Stimulated activated CD4-positive, alpha-beta T cell treated with anti-CD3 and anti-CD28 coated beads, Interleukin-2, amount 100 ng/mL, for 48 hours (primary cell): Measurements from ENCODE around the gene TSPAN9.

Experiments
- DNase-seq, 2 donors: peaks; one replicate each; pipeline ENCODE4 v3.0.0-alpha.2; 2020

The TSPAN9 gene

DNA sequence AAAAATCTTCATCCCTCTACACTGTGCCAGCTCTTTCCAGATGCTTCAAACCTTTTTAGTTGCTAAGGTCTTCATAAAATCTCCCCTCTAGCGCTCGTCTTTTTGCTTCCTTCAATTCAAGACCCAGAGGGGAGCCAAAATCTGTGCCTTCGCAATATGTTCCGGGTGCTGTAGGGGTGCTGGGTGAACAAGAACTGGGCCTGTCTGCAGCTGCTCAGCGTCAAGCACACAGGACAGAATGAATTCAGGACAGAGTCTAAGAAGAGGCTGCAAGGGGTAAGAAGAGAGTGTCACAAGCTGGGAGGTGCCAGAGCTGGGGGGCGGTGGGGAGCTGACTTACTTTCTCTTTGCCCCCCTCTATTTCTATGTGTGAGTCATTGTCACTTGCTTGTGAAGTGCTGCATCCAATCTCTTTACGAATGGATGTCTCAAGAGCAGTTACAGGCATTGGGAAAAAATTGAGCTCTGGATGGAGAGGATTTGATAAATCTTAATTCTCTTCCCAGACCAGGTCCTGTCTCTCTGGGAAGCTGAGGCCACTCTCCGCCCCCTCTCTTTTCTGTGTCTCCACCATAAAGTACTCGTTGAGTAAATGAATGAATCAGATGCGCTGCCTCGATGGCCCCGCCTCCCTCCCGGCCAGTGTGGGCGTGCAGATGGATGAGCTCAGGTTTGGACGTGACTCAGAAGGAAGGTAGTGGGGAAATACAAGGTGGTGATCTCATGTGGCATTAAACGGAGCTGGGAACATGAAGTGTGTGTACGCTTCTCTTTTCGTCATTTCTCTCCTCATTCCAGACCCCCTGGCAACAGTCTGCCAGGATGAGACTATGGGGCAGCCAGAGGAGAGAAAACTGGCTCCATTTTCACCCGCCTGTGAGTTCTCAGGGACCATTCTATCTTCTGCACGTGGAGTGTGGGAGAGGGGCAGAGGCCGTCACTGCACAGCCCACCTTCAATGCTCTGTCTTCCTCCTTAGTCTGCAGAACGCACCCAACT is 91.3 kb downstream of the TSPAN9 start:
- peak; percentile 45 to 46 for DNase-seq

DNA sequence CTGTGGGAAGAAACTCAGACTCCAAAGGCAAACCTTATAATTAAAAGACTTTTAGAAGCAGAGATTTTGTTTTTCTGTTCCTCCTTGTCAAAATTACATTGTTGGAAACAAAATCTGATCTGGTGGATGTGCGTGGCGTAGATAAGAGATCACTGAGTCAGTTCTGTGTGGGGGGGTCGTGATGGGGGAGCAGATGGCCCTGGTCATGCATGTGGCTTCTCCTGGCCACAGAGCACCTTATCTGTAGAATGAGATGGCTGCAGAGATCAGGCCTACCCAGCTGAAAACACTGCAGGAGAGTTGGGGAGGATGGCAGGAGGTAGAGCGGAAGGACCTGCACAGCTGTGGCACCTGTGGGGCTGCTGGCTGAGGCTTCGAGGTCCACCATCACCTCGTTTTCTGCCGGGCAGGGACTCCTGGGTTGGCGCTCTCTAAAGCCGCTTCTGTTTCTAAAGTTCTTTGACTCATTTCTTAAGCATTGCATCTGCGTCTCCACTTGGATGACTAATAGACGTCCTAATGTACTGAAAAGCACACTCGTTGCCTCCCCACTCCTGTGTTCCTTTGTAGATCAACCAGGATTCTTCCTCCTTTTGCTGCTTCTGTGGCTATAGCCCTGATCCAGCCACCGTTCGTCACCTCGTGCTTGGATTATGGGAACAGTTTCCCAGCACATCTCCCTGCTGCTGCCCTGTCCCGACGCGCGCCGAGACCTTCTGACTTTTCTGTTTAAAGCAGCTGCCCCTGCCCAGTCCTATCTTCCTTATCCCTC is 93.4 kb downstream of the TSPAN9 start:
- no peak for DNase-seq

DNA sequence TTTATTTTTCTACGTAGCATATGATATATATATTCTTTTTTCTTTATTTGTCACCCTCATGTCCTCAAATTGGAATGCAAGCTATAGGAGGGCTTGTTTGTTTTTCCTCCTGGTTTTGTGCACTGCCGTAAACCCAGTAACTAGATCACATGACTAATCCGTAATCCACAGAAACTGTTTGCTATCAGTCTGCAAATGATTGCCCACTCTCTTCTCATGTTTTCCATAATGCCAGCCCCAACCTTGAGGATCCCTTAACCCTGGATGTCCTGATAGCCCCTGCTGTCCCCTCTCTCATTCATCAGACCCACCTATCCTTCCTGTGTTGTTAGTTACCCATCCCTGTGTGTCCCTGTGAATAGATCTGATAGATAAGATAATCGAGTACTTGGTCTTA is 94.0 kb downstream of the TSPAN9 start:
- no peak for DNase-seq

DNA sequence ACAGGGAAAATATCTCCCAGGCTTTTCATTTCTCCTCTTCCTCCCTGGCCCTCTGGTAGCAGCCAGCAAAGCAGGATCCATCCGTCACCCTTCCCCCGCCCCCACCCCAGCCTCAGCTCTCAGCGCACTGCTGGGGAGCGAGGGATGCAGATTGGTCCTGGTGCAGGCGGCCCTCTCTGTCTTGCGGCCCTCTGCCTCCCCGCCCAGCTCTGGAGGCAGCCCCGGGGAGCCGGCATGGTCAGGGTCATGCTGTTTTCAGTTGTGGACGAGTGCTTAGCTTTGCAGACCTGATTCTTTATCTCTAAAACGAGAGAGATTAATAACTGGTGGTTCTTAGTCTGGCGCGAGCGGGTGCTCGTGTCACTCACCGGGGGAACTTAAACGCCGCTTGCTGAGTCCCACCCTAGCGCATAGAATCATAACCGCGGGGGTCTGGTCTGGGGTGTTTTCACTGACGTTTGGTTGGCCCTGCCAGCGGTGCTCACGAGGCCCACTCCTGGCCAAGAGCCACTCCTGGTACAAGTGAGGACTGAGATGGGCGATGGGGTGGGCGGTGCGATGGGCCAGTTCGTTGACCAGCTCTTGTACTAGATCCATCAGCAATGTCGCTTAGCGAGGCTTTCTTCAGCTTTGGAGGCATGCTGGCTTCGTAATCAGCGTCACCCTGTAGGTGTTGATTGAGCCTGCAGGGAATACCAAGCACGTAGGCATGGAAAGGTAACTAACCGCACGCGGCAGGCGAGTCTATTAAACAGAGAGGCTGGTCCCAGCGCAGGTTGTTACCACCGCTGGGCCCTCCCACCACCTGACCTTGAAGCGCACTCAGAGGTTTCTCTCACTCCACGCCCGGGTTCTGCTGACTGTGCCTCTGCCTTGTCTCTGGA is 95.2 kb downstream of the TSPAN9 start:
- DNase-seq: no peak

DNA sequence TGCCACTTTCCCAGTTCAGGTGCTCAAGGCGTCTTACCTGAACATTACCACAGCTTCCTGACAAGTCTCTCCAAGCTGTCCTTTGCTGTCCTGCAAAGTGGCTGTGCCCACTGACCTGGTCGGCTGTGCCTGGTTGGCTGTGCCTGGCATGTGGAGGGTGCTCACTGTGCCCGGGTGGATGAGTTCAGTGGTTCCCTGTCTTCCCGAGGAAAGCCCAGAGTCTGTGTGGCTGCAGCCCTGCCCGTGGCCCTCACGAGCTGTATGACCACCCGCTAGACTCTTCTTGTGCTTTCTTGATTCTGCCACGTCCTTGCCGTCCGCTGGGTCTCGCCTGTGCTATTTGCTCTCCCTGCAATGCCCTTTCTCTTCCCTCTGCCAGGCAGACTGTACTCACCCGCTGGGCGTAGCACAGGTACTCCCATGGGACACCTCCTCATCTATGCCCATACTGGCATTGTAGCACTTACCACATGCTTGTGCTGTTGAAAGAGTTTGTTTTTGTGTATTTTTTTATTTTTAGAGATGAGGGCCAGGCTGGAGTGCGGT is 95.9 kb downstream of the TSPAN9 start:
- DNase-seq: no peak

DNA sequence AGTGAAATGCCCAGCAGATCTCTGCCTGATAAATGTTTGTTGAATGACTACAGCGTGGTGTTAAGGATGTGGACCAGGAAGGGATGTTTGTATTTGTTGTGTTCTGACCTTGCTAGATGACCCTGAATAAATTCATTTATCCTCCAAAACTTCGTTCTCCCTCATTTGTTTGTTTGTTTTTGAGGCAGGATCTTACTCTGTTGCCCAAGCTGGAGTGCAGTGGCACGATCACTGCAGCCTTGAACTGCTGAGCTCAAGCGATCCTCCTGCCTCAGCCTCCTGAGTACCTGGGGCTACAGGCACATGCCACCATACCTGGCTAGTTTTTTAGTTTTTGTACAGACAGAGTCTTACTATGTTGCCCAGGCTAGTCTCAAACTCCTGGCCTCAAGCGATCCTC is 96.7 kb downstream of the TSPAN9 start:
- DNase-seq: no peak

DNA sequence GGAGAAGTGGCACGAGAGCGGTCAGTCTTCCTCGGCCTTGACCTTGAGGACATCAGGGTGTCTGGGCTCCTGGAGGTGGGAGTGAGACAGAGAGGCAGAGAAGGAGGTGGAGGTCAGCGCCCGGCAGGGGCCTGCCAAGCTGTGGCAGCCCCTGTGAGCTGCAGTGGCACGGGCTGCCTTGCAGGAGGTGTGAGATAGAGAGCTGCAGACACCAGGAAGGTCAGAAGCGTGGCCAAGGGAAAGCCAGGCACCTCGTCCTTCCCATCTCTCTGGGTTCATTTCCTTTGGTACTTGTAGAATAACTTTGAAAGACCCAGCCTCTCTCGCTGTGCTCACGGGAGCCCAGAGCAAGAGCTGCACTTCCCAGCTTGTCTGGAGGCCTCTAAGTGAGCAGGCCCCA is 98.1 kb downstream of the TSPAN9 start:
- no peak for DNase-seq

DNA sequence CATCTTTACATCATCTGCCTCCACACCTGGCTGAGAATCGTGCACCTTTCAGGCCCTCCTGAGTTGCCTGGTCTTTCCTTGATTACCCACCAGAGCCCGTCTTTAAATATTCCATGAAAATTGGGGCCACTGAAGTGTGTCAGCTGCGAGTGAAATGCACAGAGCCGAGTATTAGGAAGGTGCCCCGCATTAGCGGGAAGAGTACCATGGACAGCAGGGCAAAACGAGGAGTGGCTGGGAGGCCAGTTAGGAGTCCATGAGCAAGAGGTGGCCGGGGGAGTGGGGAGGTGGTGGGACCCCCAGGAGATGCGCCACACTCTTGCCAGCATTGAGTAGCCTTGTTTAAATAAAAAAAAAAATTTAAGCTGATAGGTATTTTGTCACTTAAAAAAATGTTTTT is 99.6 kb downstream of the TSPAN9 start:
- DNase-seq: no peak

DNA sequence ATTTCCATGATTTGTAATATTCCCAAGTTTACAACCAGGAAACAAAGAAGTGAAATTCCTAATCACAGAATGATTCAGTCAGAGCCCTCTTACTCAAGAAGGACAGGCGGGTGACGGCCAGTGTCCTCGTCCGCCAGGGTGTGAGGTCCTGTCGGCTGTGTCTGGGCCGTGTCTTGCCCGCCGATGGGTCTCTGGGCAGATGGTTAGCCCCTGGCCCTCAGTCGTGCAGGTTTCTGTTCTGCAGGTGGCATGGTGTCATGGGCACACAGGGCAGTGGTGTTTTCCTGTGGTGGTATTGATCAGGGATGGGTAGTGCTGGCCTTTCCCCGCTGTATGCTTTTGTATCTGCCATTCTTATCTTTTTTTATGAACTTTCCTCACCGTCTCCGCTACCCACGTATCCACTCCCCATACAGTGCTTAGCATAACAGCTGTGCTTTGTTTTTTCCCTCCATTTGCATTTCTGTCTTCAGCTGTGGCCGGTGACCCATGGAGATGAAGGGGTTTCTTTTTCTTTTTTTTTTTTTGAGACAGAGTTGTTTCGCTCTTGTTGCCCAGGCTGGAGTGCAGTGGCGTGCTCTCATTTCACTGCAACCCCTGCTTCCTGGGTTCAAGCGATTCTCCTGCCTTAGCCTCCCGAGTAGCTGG is 100.7 kb downstream of the TSPAN9 start:
- DNase-seq: no peak

DNA sequence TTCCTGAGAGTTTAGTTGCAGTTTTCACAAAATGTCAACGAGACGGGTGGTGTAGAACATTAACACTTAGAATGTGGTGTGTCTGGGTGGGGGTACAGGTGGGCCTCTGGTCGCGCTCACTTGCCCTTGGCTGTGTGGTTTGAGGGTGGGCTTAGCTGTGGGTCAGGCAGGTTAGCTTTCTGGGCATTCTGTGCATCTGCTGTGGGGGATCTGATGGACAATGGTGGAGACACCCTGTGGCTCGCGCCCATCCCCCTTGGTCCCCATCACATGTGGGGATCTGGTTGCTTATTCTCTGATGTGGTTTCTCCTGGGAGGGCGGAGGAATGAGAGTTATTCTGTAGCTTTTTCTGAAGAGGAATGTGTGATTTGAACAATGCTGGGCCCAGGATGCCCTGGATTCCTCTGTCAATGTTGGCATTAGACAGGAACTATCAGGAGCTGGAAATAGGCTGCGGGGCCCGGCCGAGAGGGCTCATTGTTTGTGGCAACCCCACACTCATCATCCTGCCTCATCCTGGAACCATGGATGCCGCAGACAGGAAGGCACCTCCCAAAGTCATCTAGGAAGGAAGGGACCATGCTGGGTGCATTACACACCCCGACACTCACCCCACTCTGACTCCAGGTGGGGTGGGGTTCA is 101.6 kb downstream of the TSPAN9 start:
- DNase-seq: no peak

DNA sequence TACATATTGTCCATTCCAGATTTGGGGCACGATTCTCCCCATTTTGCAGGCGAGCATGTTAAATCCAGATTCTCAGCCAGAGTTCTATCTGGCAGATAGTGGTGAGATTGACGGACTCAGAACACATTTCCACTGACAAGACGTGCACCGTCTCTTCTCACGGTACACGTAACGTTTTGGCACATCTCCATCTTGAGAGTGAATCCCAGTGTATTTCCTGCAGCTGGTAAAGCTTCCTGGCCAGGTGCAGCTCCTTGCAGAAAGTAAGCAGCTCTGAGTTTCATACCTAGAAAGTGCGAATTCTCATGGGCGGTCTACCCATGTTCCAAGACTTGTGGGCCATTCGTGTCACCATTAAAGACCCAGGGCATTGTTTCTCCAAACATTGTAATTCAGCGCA is 102.6 kb downstream of the TSPAN9 start:
- DNase-seq: no peak

DNA sequence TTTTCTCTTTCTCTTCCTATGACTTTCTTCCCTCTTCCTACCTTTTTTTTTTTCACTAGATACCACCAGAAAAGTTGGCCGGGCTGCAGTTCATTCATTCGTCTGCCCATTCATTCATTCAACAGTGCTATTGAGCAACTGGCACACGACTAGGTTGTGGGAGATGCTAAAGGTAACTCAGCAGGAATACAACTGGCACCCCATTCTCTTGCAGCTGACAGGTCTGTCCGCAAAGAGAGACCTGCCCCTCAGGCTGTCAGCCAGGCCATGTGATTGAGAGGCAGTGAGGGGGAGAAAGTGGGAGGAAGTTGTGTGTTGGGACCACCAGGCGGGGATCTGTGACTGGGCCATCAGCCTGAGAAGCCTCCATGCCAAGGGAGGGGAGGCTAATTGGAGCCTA is 105.2 kb downstream of the TSPAN9 start:
- no peak for DNase-seq

DNA sequence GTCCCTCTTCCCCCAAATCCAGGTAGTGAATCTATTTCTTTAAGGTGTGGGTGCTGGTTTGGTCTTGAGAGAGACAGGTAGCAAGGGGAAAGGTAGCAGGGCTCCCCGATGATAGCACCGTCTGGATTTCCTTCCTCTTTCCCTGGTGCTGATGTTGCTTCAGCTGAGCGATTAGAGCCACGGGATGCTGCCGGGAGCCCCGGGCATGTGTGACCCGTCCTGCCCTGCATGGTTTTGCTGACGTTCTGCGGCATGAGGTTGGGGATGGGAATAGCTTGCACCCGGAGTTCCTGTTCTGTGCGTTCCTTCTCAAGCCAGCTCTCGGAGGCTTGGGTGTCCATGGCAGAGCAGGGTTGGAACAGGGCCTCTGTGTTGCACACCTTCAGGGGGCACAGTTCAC is 107.3 kb downstream of the TSPAN9 start:
- no peak for DNase-seq

DNA sequence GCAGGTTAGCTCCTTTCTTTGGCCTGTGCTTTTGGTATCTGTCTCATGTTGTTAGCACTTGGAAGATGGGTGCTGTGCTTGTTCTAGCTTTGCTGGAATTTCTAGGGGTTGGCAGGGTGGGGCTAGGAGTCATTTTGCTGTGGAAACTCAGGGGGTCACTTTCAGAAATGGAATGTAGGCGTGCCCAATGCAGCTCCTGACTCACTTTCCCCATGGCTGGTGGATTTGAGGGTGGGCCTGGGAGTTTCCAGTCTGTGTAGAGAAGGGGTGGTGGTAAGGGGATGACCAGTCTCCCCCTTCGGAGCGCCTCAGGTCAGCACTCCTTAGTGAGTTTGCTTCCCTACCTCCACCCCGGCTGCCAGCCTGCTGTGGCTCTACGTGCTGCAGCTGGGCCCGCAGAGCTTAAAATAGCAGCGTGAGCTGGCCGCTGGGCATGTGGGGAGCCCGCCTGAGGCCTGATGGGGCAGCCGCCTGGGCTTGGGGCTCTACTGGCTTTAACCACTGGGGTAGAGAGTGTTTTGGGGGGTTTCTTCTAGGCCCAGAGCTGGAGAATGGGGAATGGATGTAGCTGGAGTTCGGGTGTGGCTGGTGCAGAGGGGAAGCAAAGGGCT is 108.2 kb downstream of the TSPAN9 start:
- DNase-seq: no peak

DNA sequence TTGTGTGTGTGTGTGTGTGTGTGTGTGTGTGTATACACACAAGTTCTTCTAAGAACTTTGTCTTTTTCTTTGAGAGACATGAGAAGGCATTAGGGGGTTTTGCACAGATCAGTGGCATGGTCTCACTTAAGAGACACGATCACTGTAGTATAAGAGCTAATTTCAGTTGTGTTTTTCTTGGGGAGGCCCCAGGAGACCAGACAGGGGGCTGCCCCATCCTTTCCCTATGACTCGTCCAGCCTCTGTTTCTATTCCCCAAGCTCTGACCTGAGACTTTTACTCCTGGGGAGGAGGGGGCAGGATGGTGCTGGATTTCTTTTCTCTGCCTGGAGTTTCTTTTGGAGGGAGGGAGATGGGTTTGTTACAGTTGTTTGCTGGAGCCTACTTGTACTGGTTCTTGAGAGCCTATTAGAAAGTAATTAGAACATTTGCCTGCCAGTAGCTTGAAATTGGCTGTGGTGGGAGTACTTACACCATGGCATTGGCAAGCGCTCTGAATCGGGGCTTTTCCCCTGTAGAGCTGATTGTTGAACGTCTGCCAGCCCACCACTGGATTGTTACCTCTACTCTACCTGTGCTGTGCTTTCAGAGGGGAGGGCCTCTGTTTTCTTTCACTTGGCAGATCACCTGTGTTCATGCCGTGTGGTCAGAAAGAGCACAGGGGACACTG is 109.5 kb downstream of the TSPAN9 start:
- DNase-seq: no peak

DNA sequence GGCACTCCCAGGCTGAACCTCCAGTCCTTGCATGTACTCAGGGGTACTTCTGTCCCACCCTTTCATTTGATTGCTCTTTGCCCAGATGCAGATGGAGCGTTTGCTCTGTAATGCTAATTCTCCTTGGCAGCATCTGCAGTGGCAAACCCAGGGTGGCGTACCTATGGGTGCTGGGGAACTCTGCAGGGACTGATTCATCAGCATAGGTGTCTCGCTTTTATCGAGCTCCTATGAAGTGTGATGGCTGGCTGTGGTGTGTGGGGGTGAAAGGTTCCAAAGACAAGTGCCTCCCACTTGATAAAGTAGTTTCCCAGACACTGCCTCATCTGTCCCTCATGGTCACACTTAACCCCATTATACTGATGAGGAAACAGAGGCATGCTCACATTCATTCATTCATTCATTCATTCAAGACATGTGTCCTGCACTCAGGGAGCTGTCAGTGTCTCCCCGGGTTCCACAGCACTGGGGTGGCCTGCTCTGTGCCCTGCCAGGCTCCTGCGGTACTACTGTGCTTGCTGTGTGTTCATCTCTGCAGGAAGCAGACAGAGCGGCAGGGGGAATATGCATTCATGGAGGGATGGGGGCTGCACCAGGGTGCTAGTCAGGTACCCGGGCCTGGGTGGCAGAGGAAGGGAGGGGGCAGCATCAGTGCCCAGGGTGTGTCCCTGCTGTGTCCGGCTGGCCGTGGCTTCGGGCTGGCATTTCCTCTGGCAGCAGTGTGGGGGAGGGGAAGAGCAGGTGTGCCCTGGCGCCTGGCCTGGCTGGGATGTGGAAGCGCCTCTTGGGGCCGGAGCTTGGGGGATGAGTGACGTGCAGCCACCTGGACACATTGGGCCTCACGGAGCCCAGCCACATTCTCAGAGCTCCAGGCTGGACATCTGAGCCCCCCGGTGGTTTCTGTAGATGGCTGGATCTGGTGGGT is 110.9 kb downstream of the TSPAN9 start:
- no peak for DNase-seq

DNA sequence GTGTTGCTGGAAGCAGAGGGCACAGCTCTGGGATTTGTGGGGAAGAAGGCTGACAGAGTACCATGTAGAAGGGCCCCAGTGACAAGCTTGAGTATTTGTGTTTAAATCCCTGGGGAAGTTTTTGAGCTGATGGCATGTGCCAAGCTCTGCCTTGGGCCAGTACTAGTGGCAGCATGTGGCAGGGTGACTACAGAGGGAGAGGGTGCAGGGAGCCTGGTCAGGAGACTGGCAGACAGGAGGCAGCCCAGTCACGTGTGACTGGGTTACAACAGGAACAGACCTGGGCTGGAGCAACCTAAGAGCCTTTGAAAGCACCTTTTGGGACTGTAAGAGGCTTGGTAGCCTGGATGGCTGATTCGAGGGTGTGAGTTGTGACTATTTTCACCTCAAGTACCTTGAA is 112.1 kb downstream of the TSPAN9 start:
- DNase-seq: no peak

DNA sequence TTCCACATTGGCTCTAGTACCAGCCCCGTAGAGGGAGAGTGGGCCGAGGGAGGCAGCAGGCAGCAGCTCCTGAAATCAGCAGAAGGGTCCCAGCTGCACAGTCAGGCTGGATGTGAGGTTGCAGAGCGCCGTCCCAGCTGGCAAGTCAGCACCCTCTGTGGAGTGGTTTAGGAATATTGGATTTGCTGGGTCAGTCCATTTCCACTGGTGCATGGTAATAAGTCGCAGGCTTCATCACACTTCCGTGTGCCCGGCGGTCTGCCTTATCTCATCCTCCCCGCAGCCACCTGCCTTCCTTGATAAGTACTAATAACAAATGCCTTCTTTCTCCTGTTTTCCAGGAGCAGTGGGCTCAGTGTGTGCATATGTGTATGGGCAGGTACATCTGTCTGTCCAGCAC is 112.9 kb downstream of the TSPAN9 start:
- DNase-seq: no peak

DNA sequence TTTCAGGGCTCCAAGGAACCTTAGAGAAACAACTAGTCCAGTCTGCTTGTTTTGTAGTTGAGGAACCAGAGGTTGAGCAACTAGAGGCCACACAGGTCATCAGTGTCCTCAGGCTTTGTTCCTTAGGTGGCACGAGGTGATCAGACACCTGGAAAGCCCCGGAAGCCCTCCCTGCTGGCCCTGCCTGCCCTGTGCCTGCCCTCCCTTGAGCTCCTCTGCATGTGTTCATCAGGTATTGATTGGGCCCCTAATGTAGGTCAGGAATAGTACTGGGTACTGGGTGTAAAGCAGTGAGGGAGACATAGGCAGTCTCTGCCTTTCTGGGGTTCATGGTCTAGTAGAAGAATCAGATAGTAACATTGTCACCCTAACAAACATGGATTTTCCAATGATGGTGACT is 114.3 kb downstream of the TSPAN9 start:
- no peak for DNase-seq

DNA sequence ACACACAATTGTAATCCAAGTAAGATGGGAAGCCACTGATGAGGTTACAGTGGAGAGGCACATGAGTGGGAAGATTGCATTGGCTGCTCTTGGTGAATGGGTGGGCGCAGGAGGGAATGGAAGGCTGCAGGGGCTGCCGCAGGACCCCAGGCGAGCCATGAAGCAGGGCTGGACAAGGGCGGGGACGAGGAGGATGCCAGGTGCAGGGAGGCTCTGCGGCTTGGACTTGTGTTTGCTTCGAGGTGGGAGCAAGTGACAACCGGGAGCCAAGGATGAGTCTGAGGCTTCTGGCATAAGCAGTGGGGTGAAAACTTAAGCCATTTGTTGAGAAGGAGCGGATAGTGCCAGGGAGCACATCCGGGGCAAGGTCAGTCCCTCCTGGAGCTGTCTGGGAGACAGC is 115.0 kb downstream of the TSPAN9 start:
- DNase-seq: no peak
